ENCODE data around the gene TMEM212.

DNA sequence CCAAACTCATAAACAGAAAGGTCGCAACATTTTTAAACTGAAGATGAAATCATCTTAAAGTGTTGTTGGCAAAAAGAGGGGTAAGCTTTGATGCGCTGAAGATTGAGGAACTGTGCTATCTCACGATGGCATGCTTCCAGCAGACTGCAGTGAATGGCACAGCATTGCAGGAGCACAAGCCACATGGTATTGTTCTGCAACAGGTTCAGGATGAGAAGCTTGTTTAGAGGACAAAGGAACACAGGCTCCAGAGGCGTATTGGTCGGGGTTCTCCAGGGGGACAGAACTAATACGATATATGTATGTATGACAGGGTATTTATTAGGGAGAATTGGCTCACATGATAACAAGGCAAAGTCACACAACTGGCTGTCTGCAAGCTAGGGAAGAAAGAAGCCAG lies 19.0 kb upstream of the TMEM212 start:
- TF ChIP-seq POLR2A (IDR thresholded peaks at IDR 0.05; ENCODE audit: low read depth, low read length), result no peak
- no peak for TF ChIP-seq POLR2AphosphoS5 (IDR thresholded peaks at IDR 0.05; ENCODE audit: low read depth, low read length)

Data from GM12892 (cell line).